ENCODE results near the gene ALK.

DNA sequence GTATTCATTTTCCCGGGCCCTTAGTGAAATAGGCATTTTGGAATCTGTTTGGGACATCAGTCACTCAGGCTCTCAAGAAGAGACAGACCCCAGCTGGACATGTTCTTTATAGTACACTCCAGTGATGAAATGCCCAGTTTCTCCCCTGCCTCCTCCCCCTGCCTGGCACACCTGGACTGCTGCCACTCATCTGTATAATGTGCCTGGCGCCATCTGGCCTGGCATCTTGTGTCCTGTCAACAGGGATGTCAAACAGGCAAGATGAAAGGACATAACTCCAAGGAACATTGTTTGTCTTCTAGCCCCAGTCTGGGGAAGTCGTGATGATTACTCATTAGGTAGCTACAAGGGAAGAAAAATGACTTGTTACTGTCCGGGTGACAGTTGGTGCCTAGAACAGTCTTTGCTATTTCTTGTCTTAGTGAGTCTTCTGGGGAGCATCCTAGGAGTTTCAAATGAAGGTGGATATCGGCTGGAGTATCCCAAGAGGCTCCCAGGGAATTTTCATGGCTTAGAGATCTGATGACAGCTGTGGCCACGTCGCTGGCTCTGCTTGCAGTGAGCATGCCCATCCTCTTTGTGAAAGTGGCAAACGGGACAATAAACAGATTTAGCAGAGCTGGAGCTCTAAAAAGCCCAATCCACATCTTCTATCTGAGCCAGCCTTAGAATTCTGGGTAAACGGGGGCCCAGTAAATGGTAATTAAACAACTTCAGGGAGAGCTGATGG lies 153.6 kb downstream of the ALK start:
- TF ChIP-seq CTCF (IDR thresholded peaks at IDR 0.05) (no peak), POLR2A (IDR thresholded peaks at IDR 0.05) (no peak)
